Bone marrow (tissue), 2 donors: Measurements from ENCODE around the gene BIK.
"Not testable (repeated sequence)": the region's sequence is repeated elsewhere in the genome, so short reads cannot be mapped to it uniquely, and the experiment has no call there.

Experiments used
- DNase-seq, 2 donors: peaks; one replicate each; lab custom pipeline; 2025; lab: John Stamatoyannopoulos, UW

BIK gene

DNA sequence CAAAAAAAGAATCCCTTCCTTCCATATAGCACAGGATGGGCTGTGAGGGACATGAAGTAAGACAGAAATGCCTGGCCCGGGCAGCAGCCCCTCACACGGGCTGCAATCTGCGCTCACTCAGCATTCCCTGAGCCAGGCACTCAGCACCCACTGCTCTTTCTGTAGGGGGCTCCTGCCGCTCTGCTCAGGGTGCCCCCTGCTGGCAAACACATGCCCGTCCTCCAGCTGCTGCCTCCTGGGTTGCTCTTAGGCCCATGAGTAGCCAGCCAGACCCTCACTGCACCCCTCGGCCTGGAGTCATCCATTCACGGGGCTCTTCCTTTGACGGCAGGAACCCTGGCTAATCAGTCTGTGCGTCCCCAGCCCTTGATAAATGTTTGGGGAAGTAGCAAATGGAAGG, 25.7 kb downstream of the BIK start:
- peak in 1 of 2 donors; percentile 67 for DNase-seq

DNA sequence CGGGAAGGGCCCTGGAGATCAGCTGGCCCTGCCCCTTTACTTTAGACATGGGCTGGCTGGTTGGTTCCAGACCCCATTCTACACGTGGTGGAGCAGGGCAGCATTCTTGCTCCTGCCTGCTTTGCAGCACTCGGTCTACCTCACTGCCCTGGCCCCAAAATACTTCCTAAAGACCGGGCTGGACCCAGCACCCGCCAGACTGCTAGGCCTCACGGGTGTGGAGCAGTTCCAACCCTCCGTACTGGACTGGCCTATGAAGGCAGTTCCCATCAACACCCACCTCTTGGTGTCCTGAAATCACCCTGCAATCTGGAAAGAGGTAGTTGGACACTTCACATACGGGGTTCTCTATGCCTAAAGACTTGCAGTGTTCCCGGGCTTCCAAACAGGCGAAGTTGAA, 26.3 kb downstream of the BIK start:
- no peak for DNase-seq

DNA sequence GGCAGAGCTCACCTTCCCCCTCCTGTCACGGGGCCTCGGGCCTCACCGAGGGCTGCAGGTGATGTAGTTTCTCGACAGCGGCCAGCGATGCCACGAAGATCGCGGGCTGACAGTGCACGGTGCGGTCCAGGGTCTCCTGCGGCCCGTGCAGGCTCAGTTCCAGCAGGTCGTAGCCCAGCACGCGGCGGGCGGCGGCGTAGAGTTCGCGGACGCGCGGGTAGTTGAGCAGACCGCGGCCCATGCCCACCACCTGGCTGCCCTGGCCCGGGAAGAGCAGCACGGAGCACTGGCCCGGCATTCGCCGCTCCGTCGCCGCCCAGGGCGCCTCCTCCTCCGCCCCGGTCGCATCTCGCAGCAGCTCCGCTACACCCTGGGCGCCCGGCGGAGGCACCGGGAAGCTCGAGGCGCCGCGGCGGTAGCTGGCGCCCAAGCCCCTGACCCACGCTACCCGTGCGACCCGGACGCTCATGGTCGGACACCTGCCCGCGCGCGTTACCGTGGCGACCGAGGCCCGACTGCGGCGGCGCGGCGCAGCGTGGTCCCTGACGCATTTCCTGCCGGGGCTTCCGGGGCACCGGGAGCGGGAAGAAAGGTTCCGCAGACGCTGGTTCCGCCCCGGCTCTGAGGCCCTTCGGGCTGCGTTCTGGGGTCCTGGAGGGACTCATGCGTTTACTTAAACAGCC, 32.5 kb downstream of the BIK start, which contains the start of gene MCAT:
TSS of gene MCAT (minus strand) at position 519 of the 683 bp plus-strand sequence. CDS start at position 469, 50 bp downstream.
- DNase-seq = peak in 1 of 2 donors; percentile 73

DNA sequence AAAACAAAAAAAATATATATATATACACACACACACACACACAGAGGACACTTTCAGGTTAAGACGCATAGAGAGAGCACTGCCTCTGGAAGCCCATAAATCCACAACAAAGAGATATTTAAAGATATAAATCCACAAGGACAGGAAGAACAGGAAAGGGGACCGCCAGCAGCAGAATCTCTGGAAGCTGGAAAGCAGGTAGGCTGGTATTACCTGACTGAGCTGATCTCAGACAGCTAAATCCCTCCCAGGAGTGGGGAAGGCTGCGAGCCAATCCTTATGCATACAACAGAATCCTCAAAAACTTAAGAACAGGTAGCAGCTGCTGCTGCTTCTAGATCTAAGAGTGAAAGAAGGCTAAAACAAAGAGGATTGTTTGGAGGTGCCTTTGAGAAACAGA, 34.4 kb downstream of the BIK start:
- DNase-seq = no peak

DNA sequence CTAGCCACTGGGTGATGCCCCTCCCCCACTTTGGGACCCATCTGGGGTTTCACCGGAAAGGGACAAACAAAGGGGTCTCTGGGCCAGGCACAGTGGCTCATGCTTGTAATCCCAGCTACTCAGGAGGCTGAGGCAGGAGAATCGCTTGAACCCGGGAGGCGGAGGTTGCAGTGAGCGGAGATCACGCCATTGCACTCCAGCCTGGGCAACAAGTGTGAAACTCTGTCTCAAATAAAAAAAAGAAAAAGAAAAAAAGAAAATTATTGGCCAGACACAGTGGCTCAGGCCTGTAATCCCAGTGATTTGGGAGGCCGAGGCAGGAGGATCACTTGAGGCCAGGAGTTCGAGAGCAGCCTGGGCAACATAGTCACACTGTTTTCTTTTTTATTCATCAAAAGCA, 34.8 kb downstream of the BIK start:
- DNase-seq = not testable (repeated sequence)

DNA sequence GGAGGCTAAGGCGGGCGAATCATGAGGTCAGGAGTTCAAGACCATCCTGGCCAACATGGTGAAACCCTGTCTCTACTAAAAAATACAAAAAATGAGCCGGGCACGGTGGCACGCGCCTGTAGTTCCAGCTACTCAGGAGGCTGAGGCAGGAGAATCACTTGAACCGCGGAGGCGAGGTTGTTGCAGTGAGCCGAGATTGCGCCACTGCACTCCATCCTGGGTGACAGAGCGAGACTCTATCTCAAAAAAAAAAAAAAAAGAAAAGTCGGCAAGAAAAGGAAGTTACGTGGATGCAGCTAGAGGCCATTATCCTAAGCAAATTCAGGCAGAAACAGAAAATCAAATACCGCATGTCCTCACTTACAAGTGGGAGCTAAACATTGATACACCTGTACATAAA, 35.8 kb downstream of the BIK start:
- DNase-seq = not testable (repeated sequence)

DNA sequence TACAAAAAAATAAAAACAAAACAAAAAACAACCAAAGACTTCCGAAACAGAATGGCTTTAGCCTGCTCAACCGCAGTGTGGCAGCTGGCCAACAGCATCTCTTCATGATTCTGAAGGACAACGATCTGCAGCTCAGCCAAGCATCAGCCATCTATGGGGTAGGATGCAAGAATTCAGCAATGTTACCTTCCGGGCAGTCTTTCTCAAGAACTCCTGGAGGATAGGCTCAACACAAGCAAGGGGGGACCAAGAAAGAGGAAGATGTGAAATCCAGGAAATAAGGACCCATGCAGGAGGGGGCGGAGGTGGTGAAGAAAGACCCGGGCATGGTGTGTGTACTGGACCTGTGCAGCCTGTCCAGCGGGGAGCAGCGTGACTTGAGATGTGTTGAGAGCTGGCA, 37.3 kb downstream of the BIK start:
- DNase-seq = peak in 1 of 2 donors; percentile 12

DNA sequence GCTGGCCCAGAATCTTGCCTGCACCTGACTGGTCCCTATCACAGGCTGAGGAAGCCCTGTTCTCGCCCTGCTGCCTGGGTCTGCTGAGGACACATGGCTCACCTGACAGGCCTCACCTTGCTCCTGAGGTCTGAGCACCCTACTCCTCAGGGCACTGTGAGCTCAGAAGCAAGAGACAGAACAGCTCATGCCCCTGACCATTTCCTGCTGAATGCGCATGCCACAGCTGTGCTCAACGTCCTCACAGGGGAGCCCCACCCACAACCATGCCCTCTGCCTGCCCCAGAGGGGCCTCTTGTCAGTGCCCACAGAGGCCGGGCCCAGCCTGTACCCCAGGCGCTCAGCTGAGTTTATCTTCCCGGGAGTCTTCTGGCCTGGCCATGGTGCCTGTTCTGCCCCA, 38.0 kb downstream of the BIK start:
- no peak for DNase-seq

DNA sequence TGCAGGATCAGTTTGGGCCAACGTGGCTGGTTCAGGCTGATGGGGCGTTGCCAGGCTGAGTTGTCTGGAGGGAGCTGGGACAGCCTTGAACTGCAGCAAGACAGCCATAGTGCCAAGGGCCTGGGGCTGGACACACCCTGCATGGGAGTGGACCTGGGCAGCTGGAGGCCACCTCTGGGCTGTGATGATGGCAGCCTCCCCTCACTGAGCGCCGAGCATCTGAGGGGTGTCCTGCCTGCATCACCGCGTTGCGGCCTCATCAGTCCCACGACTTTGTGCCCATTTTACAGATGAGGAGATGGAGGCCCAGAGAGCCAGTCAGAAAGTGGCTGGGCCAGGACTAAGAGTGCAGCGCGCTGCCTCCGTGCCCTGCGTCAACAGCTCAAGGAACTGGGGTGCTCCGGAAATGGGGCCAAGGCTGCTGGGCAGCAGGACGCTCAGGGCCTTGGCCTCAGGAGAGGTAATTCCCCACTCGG, 40.2 kb downstream of the BIK start:
- DNase-seq = no peak

DNA sequence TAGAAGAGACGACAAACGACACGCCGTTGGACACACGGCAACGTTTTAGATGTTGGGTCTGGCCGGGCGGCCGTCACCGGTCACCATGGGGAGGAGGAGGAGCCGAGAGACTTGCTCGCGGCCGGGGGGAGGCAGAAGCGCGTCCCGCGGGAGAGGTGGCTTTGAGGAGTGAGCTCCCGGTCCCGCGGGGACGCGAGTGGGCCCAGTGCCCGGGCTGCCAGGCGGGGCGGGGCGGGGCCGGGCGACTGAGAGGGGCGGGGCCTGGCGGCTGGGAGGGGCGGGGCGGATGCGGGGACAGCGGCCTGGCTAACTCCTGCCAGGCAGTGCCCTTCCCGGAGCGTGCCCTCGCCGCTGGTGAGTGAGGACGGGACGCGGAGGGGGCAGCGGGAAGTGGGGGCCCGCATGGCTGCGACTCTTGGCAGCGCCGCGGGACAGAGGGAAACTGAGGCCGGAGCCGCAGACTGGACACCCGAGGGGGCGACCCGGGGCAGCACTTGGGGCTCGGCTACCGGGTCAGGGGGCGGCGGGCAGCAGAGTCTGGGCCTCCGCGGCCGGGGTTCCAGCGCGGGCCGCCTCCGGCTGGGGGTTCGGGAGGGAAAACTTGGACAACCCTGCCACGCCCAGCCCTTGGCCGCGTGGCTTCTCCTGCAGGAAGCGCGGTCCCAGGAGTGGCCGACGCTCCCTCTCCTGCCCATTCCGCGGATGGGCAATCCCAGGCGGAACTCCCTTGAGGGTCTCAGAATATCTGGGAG, 40.9 kb downstream of the BIK start, which contains the start of gene TSPO:
TSS of gene TSPO (plus strand) at position 309 of the 752 bp plus-strand sequence. CDS start 7,680 bp downstream, outside the sequence.
- peak in 1 of 2 donors; percentile 57 for DNase-seq

DNA sequence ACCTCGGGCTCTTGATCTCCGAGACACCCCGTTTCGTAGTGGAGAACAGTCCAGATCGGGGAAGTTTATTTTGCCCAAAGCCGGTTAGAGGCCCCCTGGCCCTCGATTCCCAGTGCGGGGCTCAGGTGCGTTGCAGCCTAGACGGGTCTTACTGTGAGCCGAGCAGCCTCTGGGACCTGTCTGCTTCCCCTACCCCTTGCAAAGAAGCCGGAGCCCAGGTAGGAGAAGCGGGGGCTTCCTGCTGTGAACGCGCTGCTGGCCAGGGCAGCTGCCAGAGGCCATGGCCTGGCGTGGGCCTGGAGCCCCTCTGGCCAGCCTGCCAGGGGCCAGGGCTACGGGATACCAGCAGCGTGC, 41.4 kb downstream of the BIK start:
- DNase-seq = no peak

DNA sequence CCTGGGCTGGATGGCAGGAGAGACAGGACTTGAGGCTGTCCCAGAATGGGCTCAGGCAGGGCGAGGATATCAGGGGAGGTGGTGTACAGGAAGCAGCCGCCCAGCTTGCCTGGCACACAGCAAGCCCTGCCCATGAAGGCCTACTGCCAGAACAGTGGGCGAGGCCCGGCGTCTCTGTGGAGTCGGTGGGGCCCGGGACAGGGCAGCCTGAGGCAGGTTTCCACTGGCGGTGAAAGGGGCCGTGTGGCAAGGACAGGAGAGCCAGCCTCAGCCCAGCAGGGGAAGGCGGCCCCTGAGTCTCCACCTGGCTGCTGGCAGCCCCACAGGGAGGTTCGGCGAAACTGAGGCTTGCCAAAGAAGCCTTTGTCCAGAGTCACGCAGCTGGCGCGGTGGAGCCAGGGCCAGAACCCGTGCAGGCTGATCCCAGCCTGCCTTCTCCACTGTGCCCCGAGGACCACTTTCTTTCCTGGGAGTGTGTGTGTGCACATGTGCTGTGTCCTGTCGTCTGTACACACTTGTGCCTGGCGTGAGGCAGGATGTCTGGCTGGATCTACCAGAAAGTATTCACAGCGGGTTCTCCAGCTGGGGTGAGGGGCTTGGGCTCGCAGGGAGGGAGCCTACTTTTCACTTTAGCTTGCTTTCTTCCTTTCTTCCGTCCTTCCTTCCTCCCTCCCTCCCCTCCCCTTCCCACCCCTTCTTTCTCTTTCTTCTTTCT, 42.0 kb downstream of the BIK start:
- peak in 1 of 2 donors; percentile 30 for DNase-seq

DNA sequence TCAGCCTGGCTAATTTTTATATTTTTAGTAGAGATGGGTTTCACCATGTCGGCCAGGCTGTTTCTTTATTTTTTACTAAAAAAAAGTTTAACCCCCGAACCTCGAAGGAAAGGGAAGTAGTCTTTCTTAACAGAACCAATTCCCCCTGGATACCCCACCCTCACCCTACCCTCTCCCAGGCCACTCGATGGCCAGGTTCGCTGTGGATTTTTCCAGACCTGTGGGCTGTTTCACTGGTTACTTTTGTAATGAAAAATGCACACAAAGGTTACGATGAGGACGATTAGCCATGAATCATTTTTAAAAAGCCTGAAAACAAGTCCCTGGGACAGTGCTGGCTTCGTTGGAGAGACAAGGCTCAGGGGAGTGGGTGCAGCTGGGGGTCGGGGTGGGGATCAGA, 43.3 kb downstream of the BIK start:
- no peak for DNase-seq

DNA sequence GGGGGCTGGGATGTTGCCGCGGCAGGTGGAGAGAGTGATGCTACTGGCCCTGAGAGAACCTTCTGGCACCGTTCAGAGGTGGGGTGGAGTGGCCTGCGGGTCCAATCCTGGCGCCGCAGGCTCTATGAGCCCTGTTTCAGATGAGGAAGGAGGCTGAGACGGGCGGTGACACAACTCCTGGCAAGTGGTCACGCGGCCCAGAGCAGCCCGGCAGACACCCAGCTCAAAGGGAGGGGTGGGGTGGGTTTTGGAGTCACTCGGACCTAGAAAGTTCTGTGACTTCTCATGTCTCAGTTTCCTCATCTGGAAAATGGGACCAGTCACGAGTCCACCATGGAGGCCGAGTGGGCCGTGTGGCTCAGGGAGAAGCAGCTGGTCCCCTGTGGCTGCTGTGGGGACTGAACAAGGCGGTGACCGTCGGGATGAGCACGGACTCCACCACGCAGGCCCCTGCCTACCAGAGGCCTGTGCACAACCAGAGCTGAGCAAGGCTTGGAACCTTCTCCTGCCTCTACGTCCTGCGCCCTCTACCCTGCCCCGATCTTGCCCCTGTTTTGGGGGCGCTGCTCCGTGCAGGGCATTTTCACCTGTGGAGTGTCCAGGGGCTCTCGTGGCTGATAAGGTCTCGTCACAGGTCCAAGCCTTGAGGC, 44.5 kb downstream of the BIK start:
- DNase-seq = no peak

DNA sequence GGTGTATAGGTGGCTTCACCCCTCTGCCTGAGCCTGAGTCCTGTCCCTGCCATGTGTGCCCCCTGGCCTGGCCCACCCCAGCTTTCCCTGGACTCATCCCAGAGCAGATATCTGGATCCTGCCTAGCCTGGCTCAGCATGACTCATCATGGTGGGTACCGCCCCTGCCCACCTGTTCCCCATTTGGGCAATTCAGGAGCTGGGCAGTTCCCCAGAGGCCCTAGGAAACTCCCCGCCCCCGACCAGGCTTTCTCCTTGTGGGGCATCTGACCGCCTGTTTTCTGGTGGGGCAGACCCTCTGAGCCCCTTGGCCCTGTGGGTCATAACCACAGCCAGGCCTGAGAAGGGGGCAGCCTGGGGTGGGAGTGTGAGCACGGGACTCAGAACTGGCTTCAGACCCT, 45.2 kb downstream of the BIK start:
- DNase-seq = no peak

DNA sequence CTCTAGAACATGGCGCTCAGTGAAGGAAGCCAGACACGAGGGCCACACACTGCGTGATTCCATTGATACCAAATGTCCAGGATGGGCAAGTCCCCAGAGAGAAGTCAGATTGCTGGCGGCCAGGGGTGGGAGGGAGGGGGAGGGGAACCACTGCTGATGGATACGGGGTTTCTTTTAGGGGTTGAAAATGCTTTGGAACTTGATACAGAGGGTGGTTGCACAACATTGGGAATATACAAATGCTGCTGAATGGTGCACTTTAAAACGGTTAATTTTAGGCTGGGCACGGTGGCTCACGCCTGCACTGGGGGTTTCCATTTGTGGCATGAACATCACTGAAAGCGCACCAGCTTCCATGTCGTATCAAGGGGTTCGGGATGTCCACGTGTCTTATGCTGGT, 45.9 kb downstream of the BIK start:
- DNase-seq = no peak

DNA sequence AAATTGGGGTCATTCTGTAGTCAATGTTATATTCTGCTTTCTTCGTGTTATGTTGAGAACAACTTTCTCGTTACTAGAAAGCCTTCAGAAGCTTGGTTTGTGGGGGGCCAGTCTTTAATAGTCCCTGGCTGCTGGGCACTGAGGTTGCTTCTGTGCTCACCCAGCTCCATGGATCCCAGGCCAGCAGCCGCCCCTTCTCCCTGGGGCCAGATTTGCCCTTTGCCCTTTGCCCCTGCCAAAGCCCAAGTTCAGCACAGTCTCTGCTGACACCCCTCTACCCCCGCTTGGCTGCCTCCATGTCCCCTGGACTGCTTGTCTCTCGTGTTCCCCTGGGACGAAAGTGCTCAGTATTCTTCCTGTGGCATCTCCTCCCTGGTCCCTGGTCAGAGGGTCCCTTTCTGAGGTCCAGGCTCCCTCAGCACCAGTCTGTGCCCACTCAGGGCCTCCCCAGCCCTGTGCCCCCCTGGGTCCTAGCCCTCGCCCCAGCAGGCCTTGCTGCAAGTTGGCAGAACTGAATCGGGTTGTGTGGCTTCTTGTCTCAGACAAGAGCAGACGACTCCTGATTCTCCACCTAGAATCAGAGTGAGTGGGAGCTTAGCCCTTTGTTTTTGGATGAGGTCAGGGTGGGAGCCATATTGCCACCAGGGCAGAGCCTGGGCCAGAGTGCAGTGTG, 47.5 kb downstream of the BIK start:
- DNase-seq = no peak

DNA sequence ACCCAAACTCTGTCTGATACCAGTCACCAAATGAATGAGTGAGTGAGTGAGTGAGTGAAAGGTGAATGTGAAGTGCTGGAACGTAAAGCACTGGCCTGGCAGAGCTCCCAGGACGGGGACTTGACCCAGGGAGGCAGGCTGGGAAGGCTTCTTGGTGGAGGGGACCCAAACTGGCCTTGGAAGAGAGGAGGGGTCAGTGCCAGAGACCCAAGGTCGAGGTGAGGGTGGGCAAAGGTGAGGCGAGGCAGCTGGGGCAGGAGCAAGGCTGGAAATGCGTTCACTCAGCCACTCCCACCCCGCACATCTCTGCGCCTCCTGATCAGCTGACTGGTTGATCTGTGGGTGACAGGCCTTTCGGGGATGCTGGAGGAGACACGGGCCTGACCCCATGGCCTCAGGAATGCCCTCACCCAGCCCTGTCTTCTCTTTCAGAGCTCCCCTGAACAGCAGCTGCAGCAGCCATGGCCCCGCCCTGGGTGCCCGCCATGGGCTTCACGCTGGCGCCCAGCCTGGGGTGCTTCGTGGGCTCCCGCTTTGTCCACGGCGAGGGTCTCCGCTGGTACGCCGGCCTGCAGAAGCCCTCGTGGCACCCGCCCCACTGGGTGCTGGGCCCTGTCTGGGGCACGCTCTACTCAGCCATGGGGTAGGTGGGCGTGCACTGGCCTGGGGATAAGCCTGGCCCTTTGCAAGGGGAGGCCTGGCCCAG, 48.4 kb downstream of the BIK start:
- no peak for DNase-seq

DNA sequence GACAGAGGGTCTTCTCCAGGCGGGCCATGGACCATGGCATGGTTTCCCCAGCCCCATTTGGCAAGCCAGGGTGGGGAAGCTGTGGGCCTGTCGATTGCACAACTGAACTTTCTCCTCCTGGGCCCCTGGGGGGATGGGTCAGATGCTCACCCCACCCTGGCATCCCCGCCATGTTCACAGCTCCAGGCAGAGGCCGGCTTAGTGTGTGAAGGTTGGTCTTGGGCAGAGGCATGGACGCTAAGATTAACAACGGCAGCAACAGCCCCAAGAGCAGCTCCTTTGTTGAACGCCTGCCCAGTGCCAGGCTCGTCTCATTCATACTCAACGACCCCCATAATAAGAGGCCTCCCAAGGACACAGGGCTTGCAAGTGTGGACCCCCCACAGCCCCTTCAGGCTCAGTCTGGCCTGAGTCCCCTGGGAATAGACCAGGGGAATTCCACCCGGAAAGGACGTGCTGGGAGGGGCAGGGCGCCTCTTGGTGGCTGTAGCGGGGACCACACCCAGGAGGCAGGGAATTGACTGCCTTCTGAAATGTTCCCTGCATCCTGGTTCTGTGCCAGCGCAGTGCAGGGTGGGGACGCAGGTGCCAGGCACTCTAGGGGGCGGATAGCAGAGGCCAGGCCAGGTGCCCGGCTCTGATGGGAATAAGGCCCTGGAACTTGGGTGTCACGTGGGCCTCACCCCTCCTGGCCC, 49.1 kb downstream of the BIK start:
- DNase-seq = no peak

DNA sequence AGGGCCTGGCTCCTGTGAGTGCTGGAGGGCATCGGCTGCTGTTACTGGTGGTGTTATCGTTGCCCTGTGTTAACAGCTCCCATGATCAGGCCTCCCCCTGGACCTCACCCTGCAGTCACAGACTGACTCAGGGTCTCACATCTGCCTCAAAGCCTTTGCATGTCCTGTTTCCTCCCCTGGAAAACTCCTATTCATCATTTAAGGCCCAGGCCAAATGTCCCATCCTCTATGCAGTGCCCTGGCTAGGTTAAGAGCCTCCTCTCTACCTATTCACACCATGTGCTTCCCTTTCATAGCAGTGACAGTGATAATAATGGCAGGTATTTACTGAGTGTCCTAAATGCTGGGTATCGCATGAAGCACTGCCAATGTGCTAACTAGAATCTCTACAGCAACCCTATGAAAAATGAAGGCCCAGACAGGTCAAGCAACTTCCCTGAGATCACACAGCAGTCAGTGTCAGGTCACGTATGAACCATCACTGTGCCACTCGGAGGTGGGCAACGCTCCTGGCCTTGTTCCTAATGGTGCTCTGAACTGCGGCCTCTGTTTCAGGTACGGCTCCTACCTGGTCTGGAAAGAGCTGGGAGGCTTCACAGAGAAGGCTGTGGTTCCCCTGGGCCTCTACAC, 50.1 kb downstream of the BIK start:
- no peak for DNase-seq
